Small intestine (tissue), 7 donors: ENCODE results near the gene UMODL1. TPM values are rescaled to one million over a fixed set of nuclear protein-coding genes. Genes with fewer than 3 reads are reported as not detected.

ENCODE experiments used
- DNase-seq, 2 donors: peaks; one replicate each; pipeline versions ENCODE4 v3.0.0 to v3.0.0-alpha.2; 2013
- FAIRE-seq: peaks from 2 replicates; lab custom pipeline; 2012; peaks lifted over from hg19 to GRCh38; lab: Jason Lieb, UNC
- H3K27ac ChIP-seq, 3 donors: one replicate each; pipeline ENCODE4 v1.5.1; 2013; ENCODE audit warnings: low read length in 2 of 3, mild to moderate bottlenecking in 2 of 3, control low read depth in 1 of 3, inconsistent platforms in 1 of 3, low read depth in 1 of 3, moderate library complexity in 1 of 3
- H3K27me3 ChIP-seq, 3 donors: one replicate each; pipeline ENCODE4 v1.6.1; 2013; ENCODE audit warnings: low read length in 3 of 3, inconsistent platforms in 1 of 3; ENCODE audit not compliant: control insufficient read depth in 3 of 3, insufficient read depth in 3 of 3
- H3K36me3 ChIP-seq, 3 donors: one replicate each; pipeline ENCODE4 v1.6.1; 2013; ENCODE audit warnings: low read length in 3 of 3, inconsistent platforms in 1 of 3, low read depth in 1 of 3, mild to moderate bottlenecking in 1 of 3, moderate library complexity in 1 of 3; ENCODE audit not compliant: control insufficient read depth in 3 of 3, insufficient read depth in 2 of 3
- H3K4me1 ChIP-seq, 3 donors: one replicate each; pipeline ENCODE4 v1.6.1; 2013; ENCODE audit warnings: low read length in 2 of 3, inconsistent platforms in 1 of 3, low read depth in 1 of 3, mild to moderate bottlenecking in 1 of 3, moderate library complexity in 1 of 3; ENCODE audit not compliant: control insufficient read depth in 3 of 3, insufficient read depth in 2 of 3
- H3K4me3 ChIP-seq, 3 donors: one replicate each; pipeline ENCODE4 v1.5.1; 2013; ENCODE audit warnings: low read length in 3 of 3, control low read depth in 1 of 3, inconsistent platforms in 1 of 3, low read depth in 1 of 3, mild to moderate bottlenecking in 1 of 3, moderate library complexity in 1 of 3
- H3K9me3 ChIP-seq, 2 donors: one replicate each; pipeline ENCODE4 v1.6.1; 2013; ENCODE audit warnings: low read depth in 1 of 2, low read length in 1 of 2; ENCODE audit not compliant: control insufficient read depth in 2 of 2, insufficient read depth in 1 of 2
- WGBS, 3 donors: extraction: QIAGEN DNeasy Blood & Tissue Kit; methylation state at CpG; one replicate each; pipeline ENCODE4 v1.1.7; 2013; 5-methylcytosine and 5-hydroxymethylcytosine counted together
- polyA plus RNA-seq, 4 donors: library from polyadenylated mRNA; stranded (reverse) in 3 of 4; unstranded in 1 of 4; fragments of 200-250 nt in 3 of 4; fragments of 120-200 nt in 1 of 4; gene quantifications; one replicate each; pipeline versions ENCODE4 v1.2.1 to v1.2.3, GENCODE V29; 2013
- donor health status: healthy with polysubstance abuse.
- donor health status: control.
- donor health status: control.
- donor health status: Bipolar disorder and iron deficiency.
- donor health status: healthy.

UMODL1 gene
- polyA plus RNA-seq, 4 donors, result 0.43 to 0.67 (median 0.44) TPM; not detected in 1

- 87 to 91% (median 88%) methylated on average over 2 of the region's 2 CpGs for WGBS, 3 donors
- no peak for FAIRE-seq
These were observed 24.5 kb downstream of the UMODL1 start for GRCh38 chr21:42095581-42095980.

GRCh38 chr21:42096566-42096965, 25.4 kb downstream of the UMODL1 start:
- Histone ChIP-seq H3K4me1 (peaks cover 0 to 26% (median 0%) of the 10 kb centered on the region in 3 donors), H3K36me3 (no peaks in the 10 kb centered on the region), H3K9me3 (peaks cover 0 to 8% of the 10 kb centered on the region in 2 donors), H3K27ac (no peak overlapping the region), H3K4me3 (no peak overlapping the region), H3K27me3 (peaks cover 0 to 4% (median 1%) of the 10 kb centered on the region in 3 donors)
- 74 to 92% (median 84%) methylated on average over 10 of the region's 10 CpGs for WGBS, 3 donors
- DNase-seq, result no peak
- FAIRE-seq, result no peak

More at GRCh38 chr21:42095581-42095980, 24.5 kb downstream of the UMODL1 start:
- peaks cover 0 to 19% (median 0%) of the 10 kb centered on the region in 3 donors for H3K4me1 ChIP-seq
- no peak for DNase-seq
- H3K9me3 ChIP-seq, result peaks cover 0 to 8% of the 10 kb centered on the region in 2 donors
- no peak overlapping the region for H3K4me3 ChIP-seq
- no peaks in the 10 kb centered on the region for H3K36me3 ChIP-seq
- peaks cover 0 to 4% (median 1%) of the 10 kb centered on the region in 3 donors for H3K27me3 ChIP-seq
- H3K27ac ChIP-seq, result no peak overlapping the region

GRCh38 chr21:42097274-42097673, 26.2 kb downstream of the UMODL1 start:
- FAIRE-seq, result no peak

GRCh38 chr21:42097860-42098454, 26.8 kb downstream of the UMODL1 start:
- H3K36me3 ChIP-seq, result no peaks in the 10 kb centered on the region
- DNase-seq (peak; percentile 94 to 95), FAIRE-seq (no peak)
- H3K27ac ChIP-seq, result peak overlapping the region; percentile 74 to 87 (median 80)
- H3K4me1 ChIP-seq, result peaks cover 0 to 38% (median 4%) of the 10 kb centered on the region in 3 donors
- no peak overlapping the region for H3K4me3 ChIP-seq
- no peaks in the 10 kb centered on the region for H3K27me3 ChIP-seq
- peaks cover 0 to 14% of the 10 kb centered on the region in 2 donors for H3K9me3 ChIP-seq
- WGBS, 3 donors, result 20 to 21% (median 20%) methylated on average over 8 of the region's 8 CpGs

More at GRCh38 chr21:42097274-42097673, 26.2 kb downstream of the UMODL1 start:
- DNase-seq, result peak in 1 of 2 donors; percentile 22
- H3K36me3 ChIP-seq, result no peaks in the 10 kb centered on the region
- WGBS, 3 donors, result 78 to 80% (median 78%) methylated on average over 3 of the region's 3 CpGs
- H3K9me3 ChIP-seq, result peaks cover 0 to 8% of the 10 kb centered on the region in 2 donors
- peaks cover 0 to 32% (median 0%) of the 10 kb centered on the region in 3 donors for H3K4me1 ChIP-seq
- H3K27ac ChIP-seq, result peak overlapping the region in 1 of 3 donors; percentile 87
- H3K4me3 ChIP-seq, result no peak overlapping the region
- peaks cover 0 to 1% (median 0%) of the 10 kb centered on the region in 3 donors for H3K27me3 ChIP-seq

- DNase-seq (no peak), FAIRE-seq (no peak)
- Histone ChIP-seq H3K27me3 (no peaks in the 10 kb centered on the region), H3K9me3 (peaks cover 0 to 15% of the 10 kb centered on the region in 2 donors), H3K4me1 (peaks cover 4 to 49% (median 6%) of the 10 kb centered on the region in 3 donors), H3K4me3 (no peak overlapping the region), H3K27ac (peak overlapping the region in 1 of 3 donors; percentile 6), H3K36me3 (no peaks in the 10 kb centered on the region)
- WGBS, 3 donors, result 91 to 94% (median 94%) methylated on average over 21 of the region's 21 CpGs
These were observed 27.9 kb downstream of the UMODL1 start for GRCh38 chr21:42098957-42099505.

GRCh38 chr21:42101246-42101645, 30.1 kb downstream of the UMODL1 start:
- H3K4me1 ChIP-seq, result peaks cover 4 to 68% (median 6%) of the 10 kb centered on the region in 3 donors
- peak overlapping the region; percentile 52 to 84 (median 62) for H3K27ac ChIP-seq
- H3K9me3 ChIP-seq, result peaks cover 0 to 12% of the 10 kb centered on the region in 2 donors
- DNase-seq (peak in 1 of 2 donors; percentile 88), FAIRE-seq (no peak)
- WGBS, 3 donors, result 22 to 61% (median 37%) methylated on average over 14 of the region's 14 CpGs
- H3K36me3 ChIP-seq, result no peaks in the 10 kb centered on the region
- H3K4me3 ChIP-seq, result no peak overlapping the region
- H3K27me3 ChIP-seq, result no peaks in the 10 kb centered on the region

- peak; percentile 83 for DNase-seq
- no peak overlapping the region for H3K4me3 ChIP-seq
- peaks cover 4 to 64% (median 6%) of the 10 kb centered on the region in 3 donors for H3K4me1 ChIP-seq
- peaks cover 0 to 12% of the 10 kb centered on the region in 2 donors for H3K9me3 ChIP-seq
- WGBS, 3 donors, result 13 to 47% (median 25%) methylated on average over 6 of the region's 6 CpGs
- no peak for FAIRE-seq
- H3K27ac ChIP-seq, result peak overlapping the region; percentile 16 to 84 (median 48)
- H3K36me3 ChIP-seq, result no peaks in the 10 kb centered on the region
- no peaks in the 10 kb centered on the region for H3K27me3 ChIP-seq
These were observed 31.0 kb downstream of the UMODL1 start for GRCh38 chr21:42102076-42102475.

- 56 to 74% (median 68%) methylated on average over 5 of the region's 5 CpGs for WGBS, 3 donors
- FAIRE-seq, result no peak
These were observed 31.4 kb downstream of the UMODL1 start for GRCh38 chr21:42102526-42102925.

More at GRCh38 chr21:42102526-42102925, 31.4 kb downstream of the UMODL1 start:
- Histone ChIP-seq H3K4me3 (no peak overlapping the region), H3K27ac (peak overlapping the region in 2 of 3 donors; percentile 16 to 84), H3K9me3 (peaks cover 0 to 12% of the 10 kb centered on the region in 2 donors), H3K4me1 (peaks cover 4 to 63% (median 6%) of the 10 kb centered on the region in 3 donors), H3K36me3 (no peaks in the 10 kb centered on the region), H3K27me3 (no peaks in the 10 kb centered on the region)
- no peak for DNase-seq
